C1 segment of cervical spinal cord (tissue), 14 donors: ENCODE data around the gene KCNIP1.
"Not testable (repeated sequence)": the region's sequence is repeated elsewhere in the genome, so short reads cannot be mapped to it uniquely, and the experiment has no call there.

Source experiments
- DNase-seq, 14 donors: peaks; one replicate each; lab custom pipeline; 2025; lab: John Stamatoyannopoulos, UW

KCNIP1 gene

DNA sequence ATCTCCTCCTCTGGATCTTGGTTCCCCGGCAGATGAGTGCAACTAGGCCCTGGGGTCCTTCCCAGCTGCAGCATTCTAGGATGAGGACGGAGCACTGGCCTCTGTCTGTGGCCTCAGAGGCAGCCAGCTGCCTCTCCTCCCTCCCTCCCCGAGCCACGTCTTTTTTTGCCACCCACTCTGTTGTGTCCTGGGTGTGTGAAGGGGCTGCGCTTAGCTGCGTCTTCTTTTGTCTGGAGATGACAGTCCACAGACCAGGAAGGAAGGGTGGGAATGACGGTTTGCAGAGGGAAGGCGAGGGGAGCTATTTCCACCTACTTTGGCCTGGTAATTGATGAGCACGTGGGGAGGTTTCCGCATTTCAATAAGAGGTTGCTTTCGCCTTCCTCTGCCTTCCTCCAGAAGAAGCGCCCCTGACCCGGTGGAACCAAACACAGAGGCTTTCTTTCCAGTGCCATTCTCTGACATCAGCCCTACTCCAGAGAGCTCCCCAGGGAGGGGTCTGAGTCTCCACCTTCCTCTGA is 245.2 kb downstream of the KCNIP1 start:
- no peak for DNase-seq

DNA sequence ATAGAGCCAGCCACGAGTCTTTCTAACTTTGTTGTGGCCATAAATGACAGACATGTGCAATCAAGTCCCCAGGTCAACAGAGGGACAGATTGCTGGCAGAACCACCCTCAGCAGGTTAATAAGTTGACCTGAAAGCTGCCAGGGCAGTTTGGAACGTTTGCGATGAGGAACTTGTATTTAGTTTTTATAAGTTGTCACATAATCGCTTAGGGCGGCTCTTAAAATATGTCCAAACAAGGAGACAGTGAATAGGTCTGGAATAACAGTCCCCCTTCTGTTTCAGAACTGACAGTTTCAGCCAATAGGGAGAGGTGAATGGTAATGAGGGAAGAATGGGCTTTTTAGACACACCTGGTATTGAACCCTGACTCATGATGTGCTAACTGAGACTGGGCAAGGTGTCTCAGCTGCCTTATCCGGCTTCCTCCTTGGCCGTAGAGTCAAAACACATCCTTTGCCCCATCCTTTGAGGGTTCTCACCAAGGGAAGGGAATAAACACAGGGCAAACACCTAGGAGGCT is 246.2 kb downstream of the KCNIP1 start:
- DNase-seq = no peak

DNA sequence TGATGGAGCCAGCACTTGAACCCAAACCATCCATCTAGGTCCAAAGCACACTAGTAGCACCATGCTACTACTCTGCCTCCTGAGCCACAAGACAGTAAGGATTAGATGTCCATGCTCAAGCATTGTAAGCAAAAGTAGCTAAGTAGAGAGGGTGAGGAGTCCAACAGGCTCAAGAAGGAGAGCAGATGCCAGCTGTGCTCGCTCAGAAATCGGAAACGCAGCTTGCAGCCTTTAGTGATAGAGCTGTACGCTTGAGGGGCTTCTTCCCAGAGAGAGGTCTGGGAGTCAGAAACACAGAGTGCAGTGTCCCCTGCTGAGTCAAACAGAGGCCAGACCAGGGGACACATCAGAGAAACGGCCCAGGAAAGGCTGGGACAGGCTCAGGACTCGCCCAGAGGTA is 247.0 kb downstream of the KCNIP1 start:
- DNase-seq = no peak

DNA sequence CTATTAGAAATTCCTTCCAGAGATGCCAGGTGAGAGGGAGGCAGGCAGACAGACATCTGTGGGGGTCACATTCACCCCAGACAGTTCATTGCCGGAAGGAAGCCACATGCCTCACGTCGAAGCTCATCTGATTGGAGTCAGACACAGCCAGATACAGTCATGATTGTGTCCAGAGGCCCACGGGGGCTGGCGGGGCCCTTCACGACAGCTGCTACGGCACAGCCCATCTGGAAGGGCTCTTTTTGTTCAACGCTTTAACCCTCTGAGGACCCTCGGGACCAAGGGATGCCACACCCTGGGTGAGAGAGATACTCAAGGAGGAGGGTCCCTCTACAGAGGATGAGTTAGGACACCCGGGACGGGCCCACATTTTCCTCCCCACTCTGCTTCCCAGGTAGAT is 247.8 kb downstream of the KCNIP1 start:
- no peak for DNase-seq

DNA sequence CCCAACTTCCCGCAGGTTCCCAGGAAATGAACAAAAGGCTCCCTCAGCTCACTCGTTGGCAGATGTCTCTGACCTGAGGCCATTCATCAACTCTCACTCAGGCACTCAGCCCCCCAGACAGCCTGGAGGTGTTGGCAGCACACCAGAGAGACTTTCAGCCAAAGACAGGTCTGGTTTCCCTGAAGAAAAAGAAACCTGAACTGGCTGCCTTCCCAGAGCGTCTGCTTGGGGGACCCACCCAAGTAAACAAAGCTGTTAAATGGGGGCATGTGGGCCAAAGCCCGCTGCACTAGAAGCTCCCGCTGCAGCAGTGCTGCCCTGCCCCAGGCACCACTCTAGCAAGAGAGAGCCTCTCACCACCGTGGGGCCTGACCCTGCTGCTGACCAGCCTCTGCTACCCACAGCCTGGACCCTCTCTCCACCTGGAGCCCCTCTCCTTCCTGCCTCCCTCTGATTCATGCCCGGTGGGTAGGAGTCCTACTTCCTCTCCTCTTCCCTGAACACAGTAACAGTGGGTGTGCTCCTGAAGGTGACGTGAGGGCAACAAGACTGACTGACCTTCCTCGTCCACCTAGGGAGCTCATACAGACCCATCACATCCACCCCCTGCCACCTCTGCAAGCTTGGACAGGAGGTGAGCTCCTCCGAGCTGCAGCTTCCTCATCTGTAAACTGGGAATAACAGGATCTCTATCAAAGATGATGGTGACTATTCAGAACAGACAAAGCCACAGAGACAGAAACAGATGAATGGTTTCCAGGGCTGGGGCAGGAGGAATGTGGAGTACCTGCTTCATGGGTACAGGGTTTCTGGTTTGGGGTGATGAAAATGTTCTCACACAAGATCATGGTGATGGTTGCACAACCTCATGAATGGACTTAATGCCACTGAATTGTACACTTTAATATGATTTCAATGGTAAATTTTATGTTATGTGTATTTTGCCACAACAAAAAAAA is 248.7 kb downstream of the KCNIP1 start:
- peak in 1 of 14 donors; percentile 8 for DNase-seq

DNA sequence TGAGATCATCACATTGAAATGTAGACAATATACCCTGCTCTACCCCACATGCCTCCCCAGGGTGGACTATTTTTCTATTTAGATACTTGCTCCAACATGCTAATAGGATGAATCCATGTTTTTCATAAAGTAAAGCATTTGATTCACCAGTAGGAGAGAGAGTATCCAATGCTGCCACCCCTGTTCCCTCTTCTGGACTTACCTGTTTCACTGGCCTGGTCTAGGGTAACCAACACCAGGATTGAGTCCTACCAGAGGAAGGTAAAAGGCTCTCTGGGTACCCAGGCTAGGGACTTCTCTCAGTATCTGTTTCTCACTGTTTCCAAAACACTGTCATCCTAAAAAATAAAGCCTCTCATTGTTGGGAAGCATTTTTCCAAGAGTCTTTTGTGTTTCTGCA is 249.5 kb downstream of the KCNIP1 start:
- no peak for DNase-seq

DNA sequence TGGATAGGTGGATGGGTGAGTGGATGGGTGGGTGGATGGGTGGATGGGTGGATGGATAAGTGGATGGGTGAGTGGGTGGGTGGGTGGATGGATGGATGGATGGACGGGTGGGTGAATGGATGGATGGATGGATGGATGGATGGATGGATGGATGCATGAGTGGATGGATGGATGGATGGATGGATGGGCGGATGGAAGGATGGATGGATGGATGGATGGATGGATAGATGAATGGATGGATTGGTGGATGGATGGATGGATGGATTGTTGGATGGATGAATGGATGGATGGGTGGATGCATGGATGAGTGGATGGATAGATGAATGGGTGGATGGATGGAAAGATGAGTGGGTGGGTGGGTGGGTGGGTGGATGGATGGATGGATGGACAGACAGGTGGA is 250.7 kb downstream of the KCNIP1 start:
- not testable (repeated sequence) for DNase-seq

DNA sequence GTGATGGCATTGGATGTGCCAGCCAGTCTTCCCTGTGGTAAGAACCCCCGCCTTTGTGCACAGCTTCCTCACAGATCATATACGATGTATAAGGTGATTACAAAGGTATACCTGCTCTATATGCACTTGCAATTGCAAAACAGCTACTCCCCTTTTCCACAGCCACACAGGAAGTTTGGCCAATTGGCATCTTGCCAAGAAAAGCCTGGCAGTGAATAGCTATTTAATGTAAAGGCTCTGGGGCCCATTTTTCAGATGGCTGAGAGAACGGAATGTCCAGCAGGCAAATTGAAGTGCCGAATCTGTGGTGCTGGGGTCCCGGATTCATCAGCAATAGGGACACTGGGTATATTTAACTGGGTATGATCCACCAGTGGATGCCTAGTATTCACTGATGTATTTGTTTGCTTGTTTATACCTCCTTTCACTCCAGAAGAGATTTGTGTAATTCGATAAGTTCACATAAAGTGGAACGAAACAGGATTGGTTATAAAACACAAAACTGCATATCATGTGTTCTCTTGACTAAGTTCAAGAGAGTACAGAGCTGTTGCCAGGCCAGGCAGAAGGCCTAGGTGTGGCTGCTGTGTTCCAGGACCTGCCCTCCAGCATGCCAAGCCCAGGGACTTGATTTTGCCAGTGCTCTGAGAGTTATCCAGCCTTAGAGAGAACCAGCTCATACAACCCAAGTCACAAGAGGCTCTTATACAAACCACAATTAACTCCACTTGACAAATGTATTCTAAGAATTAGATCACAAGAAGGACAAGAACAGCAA is 252.0 kb downstream of the KCNIP1 start:
- DNase-seq = no peak

DNA sequence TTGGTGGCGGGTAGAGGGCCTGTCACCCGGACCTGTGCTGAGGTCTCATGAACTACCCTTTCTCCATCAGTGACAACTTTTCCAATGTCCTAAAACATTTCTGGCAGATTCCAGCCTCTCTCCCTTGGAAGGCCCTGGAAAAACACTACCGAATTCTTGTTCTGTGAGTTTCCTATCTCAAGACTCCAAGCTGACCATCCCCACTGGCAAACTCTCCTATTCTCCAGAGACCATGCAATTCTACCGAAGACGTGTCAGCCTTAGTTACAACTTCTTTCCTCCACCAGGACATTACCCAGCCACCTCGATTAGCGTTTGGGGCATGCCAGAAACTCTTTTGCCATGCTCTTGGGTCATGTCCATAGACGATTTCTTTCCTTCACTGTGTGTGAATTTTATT is 252.9 kb downstream of the KCNIP1 start:
- no peak for DNase-seq

DNA sequence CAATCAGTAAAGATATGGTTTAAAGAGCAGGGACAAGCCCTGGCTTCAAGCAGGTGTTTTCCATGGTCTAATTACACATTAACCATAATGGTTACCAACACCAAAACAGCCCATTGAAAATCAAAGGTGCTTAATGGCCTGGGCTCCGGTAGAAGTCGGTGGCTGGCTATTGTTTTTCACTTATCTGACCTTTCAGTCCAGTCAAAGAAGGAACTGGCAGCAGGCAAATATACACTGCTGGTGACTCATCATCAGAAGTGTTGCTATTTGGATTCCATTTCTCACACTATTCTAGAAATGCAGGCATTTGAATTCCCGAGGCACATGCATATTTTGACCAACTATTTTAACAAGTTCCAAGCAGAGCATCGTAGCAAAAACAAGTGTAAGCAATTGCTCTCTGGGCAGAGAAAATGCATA is 253.4 kb downstream of the KCNIP1 start:
- no peak for DNase-seq

DNA sequence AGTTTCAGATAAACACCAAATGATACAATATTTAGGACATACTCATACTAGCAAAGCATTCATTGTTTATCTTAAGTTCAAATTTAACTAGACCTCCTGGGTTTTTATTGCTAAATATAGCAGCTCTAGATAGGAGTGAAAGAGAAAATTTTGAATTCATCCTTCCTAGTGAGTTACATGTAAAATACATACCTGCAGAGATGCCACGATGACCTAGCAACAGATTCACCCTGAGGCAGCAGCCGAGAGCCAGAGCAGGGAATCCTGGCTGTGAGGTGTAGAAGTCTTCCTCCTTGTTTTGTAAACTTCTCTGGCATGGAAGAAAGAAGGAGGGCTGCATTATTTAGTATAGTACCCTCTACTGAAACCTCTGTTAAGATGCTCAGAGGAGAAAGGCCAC is 253.8 kb downstream of the KCNIP1 start:
- DNase-seq = no peak

DNA sequence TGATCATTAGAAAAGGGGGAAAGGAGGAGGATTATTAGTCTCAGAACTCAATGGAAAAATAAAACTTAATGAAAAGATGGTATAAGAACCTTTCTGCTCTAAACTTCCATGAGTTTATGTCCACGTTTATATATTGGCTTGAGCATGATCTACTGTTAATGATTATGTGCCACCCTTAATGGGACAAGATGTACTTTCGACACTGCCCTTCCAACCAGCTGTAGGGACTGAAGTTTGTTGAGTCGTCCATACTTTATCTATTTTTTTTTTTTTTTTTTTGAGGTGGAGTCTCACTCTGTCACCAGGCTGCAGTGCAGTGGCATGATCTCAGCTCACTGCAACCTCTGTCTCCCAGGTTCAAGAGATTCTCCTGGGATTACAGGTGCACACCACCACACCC is 254.7 kb downstream of the KCNIP1 start:
- no peak for DNase-seq

DNA sequence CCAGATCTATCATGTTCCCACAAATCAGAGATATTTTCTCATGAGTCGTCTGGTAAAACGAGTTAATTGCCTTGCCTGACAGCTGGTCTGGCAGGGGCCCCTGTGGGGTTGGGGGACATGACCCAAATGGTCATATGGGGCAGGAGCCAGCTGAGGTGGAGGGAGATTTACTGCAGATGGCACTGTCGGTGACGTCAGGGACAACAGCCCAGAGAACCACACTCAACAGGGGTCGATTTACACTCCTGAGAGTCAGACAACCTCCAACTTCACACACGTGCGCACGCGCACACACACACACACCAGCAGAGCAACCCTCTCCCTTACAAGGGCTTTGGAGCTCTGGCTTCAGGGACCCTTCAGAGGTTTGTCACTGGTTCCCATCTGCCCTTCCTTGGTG is 256.3 kb downstream of the KCNIP1 start:
- DNase-seq = no peak

DNA sequence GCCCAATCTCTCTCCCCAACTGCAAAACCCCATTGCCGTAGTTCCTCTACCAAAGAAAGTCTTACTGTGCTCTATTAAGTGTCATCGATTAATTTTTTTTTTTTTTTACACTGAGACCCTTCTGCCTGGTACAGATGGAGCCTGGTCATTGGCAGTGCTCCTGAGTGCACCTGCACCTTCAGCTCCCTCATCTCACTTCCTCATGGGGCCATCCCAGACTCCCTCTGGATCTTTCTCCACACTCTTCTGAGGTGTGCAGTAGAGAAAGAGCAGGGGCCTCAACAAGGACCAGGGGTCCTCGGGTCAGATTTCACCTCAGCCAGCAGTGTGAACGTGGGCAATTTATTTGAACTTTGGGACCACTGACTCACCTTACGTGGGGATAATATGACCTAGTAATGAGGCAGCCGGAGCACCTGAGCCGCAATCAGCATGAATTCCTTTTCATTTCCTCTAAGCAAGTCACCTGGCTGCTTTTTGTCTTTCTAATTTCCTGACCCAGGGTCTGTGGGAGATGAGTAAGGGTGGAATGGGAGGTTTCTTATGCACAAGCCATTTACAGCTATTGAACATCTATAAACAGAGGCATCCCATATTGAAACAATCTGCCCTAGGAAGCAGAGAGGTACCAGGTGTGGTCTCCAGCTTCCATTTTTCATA is 257.4 kb downstream of the KCNIP1 start:
- DNase-seq = no peak

DNA sequence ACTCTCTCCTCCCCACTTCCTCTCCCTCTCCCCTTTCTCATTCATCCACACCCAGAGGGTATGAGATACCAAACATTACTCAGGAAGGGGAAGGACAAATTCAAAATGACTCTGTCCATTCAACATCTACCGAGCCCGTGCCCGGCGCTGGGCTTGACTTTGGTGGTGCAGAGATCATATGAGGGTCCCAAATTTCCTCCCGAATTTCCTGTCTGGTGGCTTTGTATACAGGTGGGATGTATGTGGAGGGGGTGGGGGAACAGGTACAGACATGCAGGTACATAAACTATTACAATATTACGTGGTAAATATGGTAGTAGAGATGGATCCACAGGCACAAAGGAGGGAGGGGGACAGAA is 257.9 kb downstream of the KCNIP1 start:
- no peak for DNase-seq

DNA sequence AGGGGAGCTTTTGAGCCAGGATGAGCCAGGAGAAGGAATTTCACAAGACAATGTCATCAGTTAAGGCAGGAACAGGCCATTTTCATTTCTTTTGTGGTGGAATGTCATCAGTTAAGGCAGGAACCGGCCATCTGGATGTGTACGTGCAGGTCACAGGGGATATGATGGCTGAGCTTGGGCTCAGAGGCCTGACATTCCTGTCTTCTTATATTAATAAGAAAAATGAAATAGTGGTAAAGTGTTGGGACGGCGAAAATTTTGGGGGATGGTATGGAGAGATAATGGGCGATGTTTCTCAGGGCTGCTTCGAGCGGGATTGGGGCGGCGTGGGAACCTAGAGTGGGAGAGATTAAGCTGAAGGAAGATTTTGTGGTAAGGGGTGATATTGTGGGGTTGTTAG is 258.5 kb downstream of the KCNIP1 start:
- not testable (repeated sequence) for DNase-seq

DNA sequence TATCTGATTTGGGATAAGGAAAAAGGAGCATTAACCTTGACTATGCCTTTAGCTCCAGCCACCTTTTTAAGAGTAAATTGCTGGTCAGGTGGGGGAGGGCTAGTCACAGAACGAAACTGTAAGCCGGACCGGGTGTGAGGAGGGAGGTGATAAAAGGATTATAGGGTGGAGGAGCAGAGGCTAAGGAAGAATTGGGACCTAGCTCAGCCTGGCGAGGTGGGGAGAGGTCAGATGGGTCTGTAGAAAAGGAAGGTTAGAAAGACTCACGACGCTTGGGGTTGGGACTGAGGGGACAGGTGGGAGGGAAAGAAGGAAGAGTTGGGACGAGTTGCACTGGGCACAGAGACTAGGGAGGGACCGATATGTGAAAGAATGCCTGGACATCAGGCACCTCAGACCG is 262.0 kb downstream of the KCNIP1 start:
- not testable (repeated sequence) for DNase-seq

DNA sequence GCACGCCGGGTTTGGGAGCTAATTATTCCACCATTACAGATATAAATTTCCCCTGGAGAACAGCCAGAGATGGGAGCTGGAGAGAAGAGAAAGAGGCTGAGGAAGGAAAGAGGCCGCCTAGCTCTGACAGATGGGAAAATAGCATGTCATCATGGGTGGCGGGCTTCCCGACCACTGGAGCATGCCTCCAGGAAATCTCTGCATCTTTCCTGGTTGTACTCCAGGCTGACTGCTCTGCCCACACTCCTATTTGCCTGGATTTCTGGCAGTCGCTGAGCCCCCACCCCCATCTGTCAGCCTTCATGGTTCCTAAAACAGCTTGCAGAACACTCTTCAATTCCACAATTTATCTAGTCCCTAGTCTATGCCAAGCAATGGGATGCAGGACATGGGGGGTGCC is 265.4 kb downstream of the KCNIP1 start:
- DNase-seq = peak in 1 of 14 donors; percentile 85

DNA sequence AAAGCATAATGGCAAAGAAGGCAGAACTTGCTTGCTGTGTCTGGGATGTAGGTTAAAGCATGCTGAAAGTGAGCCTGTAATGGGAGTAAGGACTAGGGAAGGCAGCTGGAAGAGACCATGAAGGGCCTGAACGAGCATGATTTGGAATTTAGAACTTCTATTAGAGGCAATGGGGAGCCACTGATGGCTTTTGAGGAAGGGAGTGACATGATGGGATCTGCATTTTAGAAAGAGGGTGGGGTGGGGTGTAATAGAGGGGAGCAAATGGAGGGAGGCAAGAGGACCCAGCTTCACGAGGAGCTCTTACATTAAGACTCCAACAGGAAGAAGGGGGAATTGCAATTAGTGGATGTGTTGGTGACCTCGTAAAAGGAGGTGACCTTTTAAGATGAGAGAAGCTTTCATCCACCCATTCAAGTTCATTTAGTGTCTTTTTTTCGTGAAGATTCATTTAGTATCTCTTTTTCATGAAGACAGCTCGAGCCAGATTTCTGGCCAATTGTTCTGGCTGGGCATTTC is 266.1 kb downstream of the KCNIP1 start:
- DNase-seq = no peak

DNA sequence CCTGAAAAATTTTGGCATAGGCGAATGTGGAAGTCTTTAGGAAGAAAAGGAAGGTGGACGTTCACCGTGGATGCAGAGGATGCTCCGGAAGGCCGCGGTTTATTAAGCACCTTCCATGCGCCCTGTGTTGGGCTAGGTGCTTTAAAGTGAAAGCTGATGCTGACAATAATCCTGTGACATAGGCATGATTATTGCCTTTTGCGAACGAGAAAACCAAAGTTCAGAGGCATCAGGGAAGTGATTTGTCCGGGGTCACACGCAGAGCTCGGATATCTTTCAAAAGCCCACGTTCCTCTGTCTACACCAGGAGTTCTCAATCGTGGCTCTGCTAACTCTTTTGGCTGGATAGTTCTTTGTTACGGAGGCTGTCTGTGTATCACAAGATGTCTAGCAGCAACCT is 267.7 kb downstream of the KCNIP1 start:
- no peak for DNase-seq
